IMR-90 (cell line): Measurements from ENCODE around the gene SLC16A2. TPM values are rescaled to one million over a fixed set of nuclear protein-coding genes. Genes with fewer than 3 reads are reported as not detected.

Experiments
- ATAC-seq: fragments of 200-7000 bp; cut with Tn5 transposase; 2 replicates; pipeline ENCODE4 v1.9.1; 2020; ENCODE audit warnings: low read depth, mild to moderate bottlenecking, moderate library complexity
- BruUV-seq: library from RNA; stranded (reverse); fragments of 400-500 nt; replicated peaks from 2 replicates; lab custom pipeline; 2021; lab: Mats Ljungman, UMichigan
- CTCF ChIA-PET: fragments of 300-600 bp; formaldehyde crosslinking; extraction: SDS; loops from one replicate; lab custom pipeline; 2021; ENCODE audit warnings: antibody characterized with exemption; lab: Yijun Ruan, JAX
- POLR2A ChIA-PET: fragments of 300-600 bp; sonication (Branson Sonifier 250); formaldehyde crosslinking; loops from one replicate; lab custom pipeline; 2022; ENCODE audit warnings: antibody characterized with exemption; ENCODE audit not compliant: unreplicated experiment; lab: Charles Lee
- DNase-seq: peaks from one replicate; pipeline ENCODE4 v3.0.0; 2013
- H2AFZ ChIP-seq: replicated peaks from 2 replicates; pipeline ENCODE3; 2013; ENCODE audit warnings: low read length, mild to moderate bottlenecking; ENCODE audit not compliant: poor library complexity
- H2AK5ac ChIP-seq: 2 replicates; pipeline ENCODE4 v1.6.1; 2013; ENCODE audit warnings: low read depth, low read length, inconsistent platforms
- H2AK9ac ChIP-seq: replicated peaks from 2 replicates; pipeline ENCODE3; 2013; ENCODE audit warnings: mild to moderate bottlenecking, low read depth, low read length, moderate library complexity; ENCODE audit not compliant: poor library complexity
- H2BK120ac ChIP-seq: 2 replicates; pipeline ENCODE4 v1.6.1; 2013; ENCODE audit warnings: low read depth, low read length, inconsistent platforms
- H2BK15ac ChIP-seq: 3 replicates; pipeline ENCODE4 v1.6.1; 2013; ENCODE audit warnings: low read depth, low read length, inconsistent platforms
- H2BK20ac ChIP-seq: 2 replicates; pipeline ENCODE4 v1.6.1; 2013; ENCODE audit warnings: low read depth, mild to moderate bottlenecking, inconsistent platforms, low read length, moderate library complexity
- H2BK5ac ChIP-seq: 2 replicates; pipeline ENCODE4 v1.6.1; 2013; ENCODE audit warnings: mild to moderate bottlenecking, low read depth, low read length, inconsistent platforms; ENCODE audit not compliant: poor library complexity, severe bottlenecking
- H3K14ac ChIP-seq: replicated peaks from 2 replicates; pipeline ENCODE4 v1.6.1; 2013; ENCODE audit warnings: low read depth, low read length, inconsistent platforms
- H3K18ac ChIP-seq: 2 replicates; pipeline ENCODE4 v1.6.1; 2013; ENCODE audit warnings: low read depth, low read length, control low read depth
- H3K23ac ChIP-seq: 2 replicates; pipeline ENCODE4 v1.6.1; 2013; ENCODE audit warnings: low read depth, low read length, inconsistent platforms
- H3K27ac ChIP-seq: 2 replicates; pipeline ENCODE4 v1.5.1; 2013; ENCODE audit warnings: mild to moderate bottlenecking, control low read depth, low read length; ENCODE audit not compliant: insufficient read depth
- H3K27me3 ChIP-seq: 2 replicates; pipeline ENCODE4 v1.6.1; 2013; ENCODE audit warnings: low read length; ENCODE audit not compliant: control insufficient read depth, insufficient read depth
- H3K36me3 ChIP-seq: 2 replicates; pipeline ENCODE4 v1.6.1; 2013; ENCODE audit warnings: low read length, mixed read lengths; ENCODE audit not compliant: control insufficient read depth, insufficient read depth
- H3K4ac ChIP-seq: 2 replicates; pipeline ENCODE4 v1.6.1; 2013; ENCODE audit warnings: low read depth, low read length, inconsistent platforms
- H3K4me1 ChIP-seq: 2 replicates; pipeline ENCODE4 v1.6.1; 2013; ENCODE audit warnings: low read length, mixed read lengths; ENCODE audit not compliant: control insufficient read depth, insufficient read depth
- H3K4me2 ChIP-seq: 2 replicates; pipeline ENCODE4 v1.6.1; 2013; ENCODE audit warnings: low read depth, mild to moderate bottlenecking, control low read depth, low read length, moderate library complexity
- H3K4me3 ChIP-seq: 2 replicates; pipeline ENCODE4 v1.5.1; 2013; ENCODE audit warnings: low read depth, mild to moderate bottlenecking, control low read depth, low read length, moderate library complexity; ENCODE audit not compliant: insufficient read depth
- H3K56ac ChIP-seq: 2 replicates; pipeline ENCODE4 v1.6.1; 2013; ENCODE audit warnings: low read length, inconsistent platforms; ENCODE audit not compliant: insufficient read depth; ENCODE audit errors: extremely low read depth
- H3K79me1 ChIP-seq, 2 experiments: 2 replicates each; pipeline ENCODE4 v1.6.1; 2013; ENCODE audit warnings: low read length in 2 of 2, inconsistent platforms in 1 of 2, low read depth in 1 of 2
- H3K9ac ChIP-seq: 2 replicates; pipeline ENCODE4 v1.6.1; 2013; ENCODE audit warnings: low read depth, low read length, control low read depth
- H3K9me1 ChIP-seq: 2 replicates; pipeline ENCODE4 v1.6.1; 2013; ENCODE audit warnings: low read length, inconsistent platforms; ENCODE audit not compliant: insufficient read depth
- H3K9me3 ChIP-seq: 2 replicates; pipeline ENCODE4 v1.6.1; 2013; ENCODE audit warnings: low read length; ENCODE audit not compliant: control insufficient read depth, insufficient read depth
- H4K20me1 ChIP-seq: 2 replicates; pipeline ENCODE4 v1.6.1; 2013; ENCODE audit warnings: low read length, inconsistent platforms; ENCODE audit not compliant: insufficient read depth
- H4K5ac ChIP-seq: 2 replicates; pipeline ENCODE4 v1.6.1; 2013; ENCODE audit warnings: mild to moderate bottlenecking, low read depth, low read length, control low read depth
- H4K8ac ChIP-seq, 2 experiments: 2 replicates each; pipeline ENCODE4 v1.6.1; 2013; ENCODE audit warnings: low read depth in 2 of 2, low read length in 2 of 2, control low read depth in 1 of 2, inconsistent platforms in 1 of 2
- H4K91ac ChIP-seq: 2 replicates; pipeline ENCODE4 v1.6.1; 2013; ENCODE audit warnings: low read depth, low read length, inconsistent platforms; ENCODE audit not compliant: insufficient read depth
- CEBPB ChIP-seq: IDR thresholded peaks from 2 replicates; pipeline ENCODE4 v1.6.1; 2012; ENCODE audit warnings: low read depth, low read length, improper control_type of control experiment
- MAZ ChIP-seq: IDR thresholded peaks from 2 replicates; pipeline ENCODE4 v1.6.1; 2012; ENCODE audit warnings: low read depth, mild to moderate bottlenecking, low read length, improper control_type of control experiment, moderate library complexity, borderline replicate concordance
- POLR2A ChIP-seq: IDR thresholded peaks from 2 replicates; pipeline ENCODE4 v1.6.1; 2012; ENCODE audit warnings: mild to moderate bottlenecking, low read depth, low read length
- WGBS, 2 experiments: methylation state at CpG; one replicate each; pipeline versions ENCODE4 v1.1.5 to v1.1.7; 2013; ENCODE audit warnings: missing lambda C conversion rate in 2 of 2; ENCODE audit not compliant: insufficient read length in 1 of 2; ENCODE audit errors: extremely low coverage in 2 of 2; 5-methylcytosine and 5-hydroxymethylcytosine counted together
- dilution Hi-C: fragments of 300-500 bp; cut with HindIII; formaldehyde crosslinking; loops from one replicate; pipeline ENCODE4 v1.14.3; 2018; ENCODE audit warnings: low sequenced_read_pairs; ENCODE audit not compliant: unreplicated experiment
- in situ Hi-C: fragments of 300-500 bp; cut with MboI; formaldehyde crosslinking; loops from 3 replicates; pipeline ENCODE4 v1.14.3; 2019; ENCODE audit warnings: low sequenced_read_pairs, inconsistent platforms, mixed read lengths
- intact Hi-C: fragments of 100-400 bp; cut with micrococcal nuclease; formaldehyde crosslinking; loops from 2 replicates; pipeline ENCODE4 v1.10.0; 2022
- polyA plus RNA-seq, 3 experiments: library from polyadenylated mRNA; depleted of rRNA; stranded (reverse); fragments of >200 nt; gene quantifications; 2 replicates each; pipeline ENCODE4 v1.2.3, GENCODE V29; 2012; ENCODE audit warnings: low replicate concordance in 1 of 3
- total RNA-seq: library from RNA; depleted of rRNA; stranded (reverse); fragments of >200 nt; gene quantifications from 2 replicates; pipeline ENCODE4 v1.2.3, GENCODE V29; 2012
- TF ChIP-seq, protein P1 (sequence below): conservative IDR thresholded peaks from 2 replicates; pipeline ENCODE4 v1.5.1; 2012; ENCODE audit warnings: mild to moderate bottlenecking, low read depth, low read length, improper control_type of control experiment

The SLC16A2 gene
- total and polyA plus RNA-seq, 2 of the 4 experiments (the other 2 are of a cell fraction), result 6.1 to 23.8 TPM

DNA sequence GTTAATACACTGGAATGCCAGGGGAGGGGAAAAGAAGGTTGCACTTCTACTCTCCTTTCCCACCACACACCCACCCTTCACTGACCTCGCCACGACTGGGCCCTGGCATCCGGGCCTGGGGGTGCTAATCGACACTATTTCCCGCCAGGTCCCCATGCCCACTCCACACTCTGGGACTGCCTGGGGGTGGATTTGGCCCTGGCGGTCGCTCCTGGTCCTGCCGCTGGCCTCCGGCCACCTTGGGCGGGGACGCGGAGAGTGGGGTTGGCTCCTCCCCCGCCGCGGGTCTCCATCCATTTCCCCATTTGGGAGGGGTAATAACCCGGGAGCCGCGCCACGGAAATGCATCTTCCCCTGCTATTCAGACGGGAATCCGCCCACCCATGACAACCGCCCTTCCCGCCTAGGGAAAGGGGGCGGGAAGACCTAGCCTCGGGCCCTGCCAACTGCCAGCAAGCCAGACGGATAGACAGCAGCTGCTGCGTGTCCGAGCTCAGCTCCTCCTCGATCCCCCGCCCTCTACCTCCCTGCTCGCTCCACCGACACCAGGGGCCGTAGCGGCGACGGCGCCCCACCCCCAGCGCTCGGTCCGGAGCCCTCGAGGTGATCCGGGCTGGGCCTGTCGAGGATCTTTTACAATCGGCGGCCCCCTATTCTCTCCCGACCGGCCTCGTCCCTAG lies 115.0 kb downstream of the SLC16A2 start:
- H3K18ac ChIP-seq, result no peak overlapping the region; the same call in 1 of the 2 replicates
- H3K27ac ChIP-seq, result peak overlapping the region; percentile 83
- peaks cover 6% of the 10 kb centered on the region; the same call in 1 of the 2 replicates for H3K9me1 ChIP-seq
- CTCF ChIA-PET, result interaction anchor here (1.7 to 2.5 kb wide), 2 partner anchors 14 to 152 kb away, joined by 4 to 9 read pairs; no protein-coding TSS in a partner anchor
- H4K8ac ChIP-seq, result peak overlapping the region; percentile 50 to 92; a peak in 2 of 4 replicates
- H3K9ac ChIP-seq, result peak overlapping the region; percentile 47
- no peaks in the 10 kb centered on the region for H3K27me3 ChIP-seq
- peak overlapping the region; percentile 26 for H2BK5ac ChIP-seq
- H3K79me1 ChIP-seq, result no peaks in the 10 kb centered on the region
- no peaks in the 10 kb centered on the region for H3K9me3 ChIP-seq
- H3K4me2 ChIP-seq, result peak overlapping the region; percentile 79
- peak overlapping the region; percentile 89; the same call in 1 of the 2 replicates for H4K5ac ChIP-seq
- in situ Hi-C loops, result no loop called here
- peak overlapping the region; percentile 9 for H2AK9ac ChIP-seq
- dilution Hi-C loops, result no loop called here
- H2BK120ac ChIP-seq, result no peak overlapping the region; the same call in 1 of the 2 replicates
- H2AFZ ChIP-seq, result peak overlapping the region; percentile 86
- no peak overlapping the region for H3K14ac ChIP-seq
- peak overlapping the region; percentile 38 for H3K4me3 ChIP-seq
- no peak overlapping the region for H3K23ac ChIP-seq
- no peak overlapping the region for H2BK15ac ChIP-seq
- no peak overlapping the region; the same call in 1 of the 2 replicates for H3K56ac ChIP-seq
- H3K36me3 ChIP-seq, result peaks cover 3% of the 10 kb centered on the region; the same call in 1 of the 2 replicates
- 40% methylated on average over 2 of the region's 48 CpGs; no CpG with 5 or more reads in 1 of the 2 experiments for WGBS, 2 experiments
- H3K4me1 ChIP-seq, result peaks cover 6% of the 10 kb centered on the region; the same call in 1 of the 2 replicates
- BruUV-seq, result no TSS peak
- H2AK5ac ChIP-seq, result no peak overlapping the region
- no peak overlapping the region; the same call in 1 of the 2 replicates for H4K91ac ChIP-seq
- DNase-seq (peak; percentile 83), ATAC-seq (peak; percentile 73)
- H4K20me1 ChIP-seq, result no peaks in the 10 kb centered on the region
- H3K4ac ChIP-seq, result peak overlapping the region; percentile 52
- no peak overlapping the region for H2BK20ac ChIP-seq
- POLR2A ChIA-PET, result no interaction called here
- TF ChIP-seq, protein P1, sequence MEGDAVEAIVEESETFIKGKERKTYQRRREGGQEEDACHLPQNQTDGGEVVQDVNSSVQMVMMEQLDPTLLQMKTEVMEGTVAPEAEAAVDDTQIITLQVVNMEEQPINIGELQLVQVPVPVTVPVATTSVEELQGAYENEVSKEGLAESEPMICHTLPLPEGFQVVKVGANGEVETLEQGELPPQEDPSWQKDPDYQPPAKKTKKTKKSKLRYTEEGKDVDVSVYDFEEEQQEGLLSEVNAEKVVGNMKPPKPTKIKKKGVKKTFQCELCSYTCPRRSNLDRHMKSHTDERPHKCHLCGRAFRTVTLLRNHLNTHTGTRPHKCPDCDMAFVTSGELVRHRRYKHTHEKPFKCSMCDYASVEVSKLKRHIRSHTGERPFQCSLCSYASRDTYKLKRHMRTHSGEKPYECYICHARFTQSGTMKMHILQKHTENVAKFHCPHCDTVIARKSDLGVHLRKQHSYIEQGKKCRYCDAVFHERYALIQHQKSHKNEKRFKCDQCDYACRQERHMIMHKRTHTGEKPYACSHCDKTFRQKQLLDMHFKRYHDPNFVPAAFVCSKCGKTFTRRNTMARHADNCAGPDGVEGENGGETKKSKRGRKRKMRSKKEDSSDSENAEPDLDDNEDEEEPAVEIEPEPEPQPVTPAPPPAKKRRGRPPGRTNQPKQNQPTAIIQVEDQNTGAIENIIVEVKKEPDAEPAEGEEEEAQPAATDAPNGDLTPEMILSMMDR, result peak; percentile 37
- peak; percentile 51; the same call in 1 of the 2 replicates for TF ChIP-seq MAZ
- 0 out of 2 replicates have a peak, but pooled peaks have one; percentile 16 for TF ChIP-seq POLR2A
- TF ChIP-seq CEBPB, result no peak
- intact Hi-C loops, result loop anchor here (1.0 to 5.0 kb wide), 3 partner anchors 116 to 244 kb away; no protein-coding TSS in a partner anchor
